Transverse colon (tissue), 4 donors: Measurements from ENCODE around the gene HOXD10.
A peak's percentile ranks its signal among the peaks of the same experiment; 100 is the strongest.

Experiments
- EP300 ChIP-seq: sonication (generic); formaldehyde crosslinking; IDR thresholded peaks from one replicate; pipeline ENCODE4 v1.6.1; 2017; ENCODE audit warnings: antibody characterized with exemption, low read depth
- POLR2A ChIP-seq: fragments of 450-650 bp; IDR thresholded peaks from one replicate; pipeline ENCODE4 v1.6.1; 2016; ENCODE audit warnings: antibody characterized with exemption, mild to moderate bottlenecking, moderate library complexity
- POLR2AphosphoS5 ChIP-seq, 3 donors: sonication (generic); formaldehyde crosslinking; IDR thresholded peaks; one replicate each; pipeline ENCODE4 v1.6.1; 2016; ENCODE audit warnings: antibody characterized with exemption in 3 of 3
- TF ChIP-seq, protein P1 (sequence below), 5 experiments: fragments of 200-600 bp in 3 of 5; fragments of 450-650 bp in 2 of 5; sonication (generic) in 3 of 5; IDR thresholded peaks; 1 replicate in 2 of 5; 2 replicates in 3 of 5; pipeline ENCODE4 v1.5.1; 2016 to 2017; ENCODE audit warnings: antibody characterized with exemption in 5 of 5, inconsistent platforms in 3 of 5, mild to moderate bottlenecking in 2 of 5, moderate library complexity in 1 of 5

DNA sequence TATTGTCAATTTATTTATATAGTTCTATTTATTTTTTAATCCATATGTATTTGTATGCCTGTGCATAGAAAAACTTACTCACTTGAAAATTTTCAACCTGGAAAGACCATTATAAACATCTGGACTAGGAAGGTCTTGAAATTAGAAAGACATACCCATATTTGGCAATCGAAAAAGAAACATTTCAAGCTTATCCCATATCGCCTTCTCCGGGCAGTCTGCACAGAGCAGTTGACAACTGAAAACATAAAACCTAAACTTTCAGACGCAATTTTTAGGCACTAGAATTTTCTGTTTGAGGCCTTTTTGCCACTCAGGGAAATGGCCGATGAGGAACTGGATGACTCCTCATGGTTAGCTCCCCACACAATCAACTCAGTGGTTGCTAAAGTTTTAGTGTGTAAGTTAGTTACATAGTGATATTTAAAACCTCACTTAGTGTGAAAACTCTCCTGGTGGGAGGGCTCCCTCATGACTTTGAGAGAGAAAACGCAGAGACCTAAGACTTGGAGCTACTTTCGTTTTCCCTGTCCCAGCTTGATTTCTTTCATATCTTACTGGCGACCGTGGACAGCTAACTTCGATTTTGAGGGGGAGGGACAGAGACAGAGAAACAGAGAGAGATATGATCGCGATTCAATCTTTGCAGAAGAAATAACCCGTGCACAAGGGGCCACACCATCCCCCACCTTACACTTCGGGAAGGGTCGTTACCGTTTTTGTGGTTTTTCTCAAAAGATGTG, 20.2 kb upstream of the HOXD10 start:
- TF ChIP-seq, protein P1, sequence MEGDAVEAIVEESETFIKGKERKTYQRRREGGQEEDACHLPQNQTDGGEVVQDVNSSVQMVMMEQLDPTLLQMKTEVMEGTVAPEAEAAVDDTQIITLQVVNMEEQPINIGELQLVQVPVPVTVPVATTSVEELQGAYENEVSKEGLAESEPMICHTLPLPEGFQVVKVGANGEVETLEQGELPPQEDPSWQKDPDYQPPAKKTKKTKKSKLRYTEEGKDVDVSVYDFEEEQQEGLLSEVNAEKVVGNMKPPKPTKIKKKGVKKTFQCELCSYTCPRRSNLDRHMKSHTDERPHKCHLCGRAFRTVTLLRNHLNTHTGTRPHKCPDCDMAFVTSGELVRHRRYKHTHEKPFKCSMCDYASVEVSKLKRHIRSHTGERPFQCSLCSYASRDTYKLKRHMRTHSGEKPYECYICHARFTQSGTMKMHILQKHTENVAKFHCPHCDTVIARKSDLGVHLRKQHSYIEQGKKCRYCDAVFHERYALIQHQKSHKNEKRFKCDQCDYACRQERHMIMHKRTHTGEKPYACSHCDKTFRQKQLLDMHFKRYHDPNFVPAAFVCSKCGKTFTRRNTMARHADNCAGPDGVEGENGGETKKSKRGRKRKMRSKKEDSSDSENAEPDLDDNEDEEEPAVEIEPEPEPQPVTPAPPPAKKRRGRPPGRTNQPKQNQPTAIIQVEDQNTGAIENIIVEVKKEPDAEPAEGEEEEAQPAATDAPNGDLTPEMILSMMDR (IDR thresholded peaks at IDR 0.05): no peak
- no peak for TF ChIP-seq EP300
- TF ChIP-seq POLR2A: no peak
- peak; percentile 20 to 78 (median 66) for TF ChIP-seq POLR2AphosphoS5 (IDR thresholded peaks at IDR 0.05)
